Measurements from ENCODE around the gene ABCA1.

ABCA1 gene

DNA sequence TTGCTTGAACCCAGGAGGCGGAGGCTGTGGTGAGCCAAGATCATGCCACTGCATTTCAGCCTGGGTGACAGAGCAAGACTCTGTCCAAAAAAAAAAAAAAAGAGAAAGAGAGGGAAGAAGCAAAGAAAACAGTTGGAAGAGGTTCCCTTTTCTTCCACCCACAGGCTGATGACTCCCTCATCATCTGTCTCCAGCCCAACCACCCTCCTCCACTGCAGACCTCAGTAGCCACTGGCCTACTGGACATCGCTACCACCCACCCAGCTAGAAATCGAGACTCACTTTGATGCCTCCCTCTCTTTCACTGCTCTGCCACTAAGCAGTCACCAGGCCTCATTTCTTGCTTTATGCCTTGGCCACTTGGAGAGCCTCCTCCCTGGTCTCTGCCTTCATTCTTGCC, 92.8 kb downstream of the ABCA1 start:
- DNase-seq = peak; percentile 95

DNA sequence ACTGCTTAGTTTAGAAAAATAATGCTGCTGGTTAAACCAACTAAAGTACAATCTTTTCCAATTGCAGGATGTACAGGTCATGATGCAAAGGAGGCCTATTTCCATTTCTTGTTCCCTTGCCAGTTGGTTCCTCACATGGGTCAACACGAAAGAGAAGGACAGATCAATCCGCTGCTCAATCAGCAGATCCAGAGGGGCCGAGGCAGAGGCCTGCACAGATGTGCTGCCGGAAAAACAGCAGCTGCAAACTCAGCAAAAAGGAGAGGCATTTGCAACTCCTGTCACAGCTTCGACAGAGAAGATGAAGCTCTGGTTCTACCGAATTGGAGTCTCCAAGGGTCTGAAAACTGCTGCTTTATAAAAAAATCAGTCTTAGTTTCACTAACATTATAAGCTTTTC, 94.3 kb downstream of the ABCA1 start:
- DNase-seq = no peak

DNA sequence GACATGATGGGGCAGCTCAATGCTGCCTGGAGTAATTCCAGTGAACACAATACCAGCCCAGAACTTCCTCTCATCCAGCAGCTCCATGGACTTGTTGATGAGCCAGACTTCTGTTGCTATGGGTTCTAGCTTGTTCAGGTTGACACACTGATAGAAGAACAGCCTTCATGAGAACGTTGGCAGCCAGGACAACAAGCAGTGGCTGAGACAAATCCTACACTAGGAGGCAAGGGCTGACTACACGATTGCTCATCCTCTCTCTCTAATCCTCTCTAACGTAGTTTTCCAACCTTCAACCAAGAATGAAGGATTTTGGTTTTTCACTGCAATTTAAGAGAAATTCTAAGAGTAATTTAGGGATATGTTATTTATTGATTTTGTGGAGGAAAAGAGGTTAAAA, 96.3 kb downstream of the ABCA1 start:
- DNase-seq = no peak

DNA sequence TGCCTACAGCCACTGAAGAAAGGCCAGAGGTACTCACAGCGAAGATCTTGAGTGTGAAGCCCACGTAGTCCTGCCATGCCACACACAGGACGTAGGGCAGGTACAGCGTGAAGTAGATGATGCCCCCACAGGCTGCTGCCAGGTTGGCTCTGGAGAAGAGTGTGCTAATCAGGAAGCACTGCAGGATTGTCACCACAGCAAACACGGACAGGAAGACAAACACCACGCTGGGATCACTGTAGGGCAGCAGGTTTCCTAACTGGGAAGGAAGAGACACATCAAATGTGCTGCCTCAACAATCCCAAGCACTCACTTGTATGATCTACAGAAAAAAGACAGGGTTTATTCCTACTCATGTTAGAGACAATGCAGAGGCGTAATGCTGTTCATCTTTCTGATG, 101.0 kb downstream of the ABCA1 start:
- DNase-seq = no peak

DNA sequence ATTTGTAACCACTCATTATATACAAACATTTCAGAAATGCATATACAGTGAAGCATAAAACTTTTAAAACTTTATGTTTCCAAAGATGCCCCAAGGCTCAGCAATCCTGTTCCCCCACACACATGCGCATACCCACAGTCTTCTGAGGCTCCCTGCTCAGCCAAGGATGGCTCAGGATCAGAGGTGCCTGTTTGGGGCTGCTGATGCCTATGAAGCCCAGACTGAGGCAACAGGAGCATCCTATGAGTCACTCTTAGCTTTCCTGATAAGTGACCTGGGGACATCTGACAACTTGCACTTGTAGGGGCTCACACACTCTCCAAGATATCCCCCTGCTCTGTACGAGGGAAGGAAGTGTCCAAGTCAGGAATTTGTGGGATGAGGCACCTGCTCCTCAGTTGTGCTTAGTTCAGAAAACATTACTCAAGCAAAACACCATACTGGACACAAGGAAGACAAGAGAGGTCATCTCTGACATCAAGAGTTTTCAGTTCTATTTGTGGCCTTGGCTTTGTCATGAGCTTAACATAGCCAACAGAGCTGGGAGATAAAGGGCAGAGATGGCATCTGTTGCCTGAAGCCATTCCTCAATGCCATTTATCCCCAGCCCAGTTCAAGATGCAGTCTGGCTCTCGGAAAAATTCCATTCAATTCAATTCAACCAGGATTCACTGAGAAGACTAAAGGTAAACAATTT, 101.7 kb downstream of the ABCA1 start:
- DNase-seq = no peak

DNA sequence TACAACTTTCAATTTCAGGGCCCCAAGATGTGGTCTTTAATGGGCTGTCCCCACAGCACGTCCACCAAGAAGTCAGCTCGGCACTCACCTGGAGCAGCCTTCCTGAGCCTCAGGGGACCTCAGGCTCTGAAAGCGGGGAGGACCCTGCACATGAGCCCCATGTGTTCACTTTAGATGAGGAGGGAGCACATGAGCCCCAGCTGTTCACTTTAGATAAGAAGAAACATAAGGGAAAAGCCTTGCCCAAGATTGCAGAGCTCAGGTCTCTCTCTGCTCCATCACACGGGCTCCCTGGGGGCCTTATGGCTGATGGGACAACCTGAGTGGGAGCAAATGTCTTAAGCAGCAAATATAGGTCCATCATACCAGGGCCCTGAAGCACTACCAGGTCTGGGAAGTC, 107.6 kb downstream of the ABCA1 start:
- DNase-seq = no peak

DNA sequence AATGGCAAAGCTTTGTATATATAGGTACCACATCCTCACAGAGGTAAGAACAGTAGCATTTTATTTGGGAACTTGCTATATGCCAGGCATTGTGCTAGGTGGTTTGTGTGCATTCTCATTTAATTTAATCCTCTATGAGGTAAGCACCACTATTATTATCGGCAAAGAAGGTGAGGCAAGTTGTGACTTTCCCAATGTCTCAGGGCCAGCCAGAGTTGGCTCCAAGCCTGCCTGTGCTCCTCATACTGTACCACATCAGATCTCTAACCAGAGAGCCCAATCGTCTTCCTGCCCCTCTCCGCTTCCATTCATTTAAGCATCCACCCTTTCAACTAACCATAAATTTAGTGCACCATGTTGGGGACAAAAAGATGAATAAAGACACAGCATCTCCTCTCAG, 108.9 kb downstream of the ABCA1 start:
- DNase-seq = no peak

DNA sequence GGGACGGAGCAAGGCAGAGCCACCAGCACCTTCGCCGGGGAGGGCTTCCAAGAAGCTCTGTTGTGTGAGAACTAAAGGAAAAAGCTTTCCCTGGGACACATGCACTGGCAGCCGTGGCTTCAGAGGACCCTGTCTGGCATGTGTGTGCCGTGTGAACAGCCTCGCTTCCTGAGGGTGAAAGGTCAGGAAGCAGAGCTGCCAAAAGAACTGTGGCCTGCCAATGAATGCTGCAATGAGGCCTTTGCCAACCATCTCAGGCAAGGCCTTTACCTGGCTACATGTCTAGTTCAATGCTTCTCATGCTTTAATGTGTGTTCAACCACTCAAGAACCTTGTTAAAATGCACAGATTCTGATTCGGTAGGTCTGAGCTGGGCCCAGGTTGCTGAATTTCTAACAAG, 110.5 kb downstream of the ABCA1 start:
- no peak for DNase-seq

DNA sequence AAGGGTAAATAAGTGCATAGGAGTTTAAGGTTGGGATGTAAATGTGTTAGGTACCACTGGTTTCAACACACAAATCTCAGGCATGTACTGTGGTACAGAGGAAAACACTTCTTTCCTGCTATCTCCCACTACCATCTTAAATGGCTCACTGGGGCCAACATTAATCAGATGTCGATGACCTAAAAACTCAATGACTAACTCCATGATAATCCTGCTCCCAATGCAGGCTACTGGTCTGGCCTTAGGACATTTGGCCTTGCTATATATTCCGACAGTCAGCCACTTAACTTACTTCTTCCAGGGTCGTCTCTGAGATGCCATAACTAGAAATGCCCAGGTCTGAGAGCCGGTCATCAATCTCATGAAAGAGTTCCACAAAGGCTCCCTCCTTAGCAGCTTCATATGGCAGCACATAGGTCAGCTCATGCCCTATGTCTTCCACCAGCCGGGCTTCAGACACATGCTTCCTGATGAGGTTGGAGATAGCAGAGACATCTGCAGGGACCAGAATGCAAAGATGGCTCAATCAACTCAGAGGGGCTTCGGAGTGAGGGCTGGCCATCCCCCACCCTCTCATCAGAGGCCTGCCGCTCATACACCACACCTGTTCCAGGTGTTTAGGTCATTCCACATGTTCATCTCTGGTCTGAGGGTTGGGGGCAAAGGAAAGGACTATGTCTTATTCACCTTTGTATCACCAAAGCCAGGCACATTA, 111.9 kb downstream of the ABCA1 start:
- no peak for DNase-seq

DNA sequence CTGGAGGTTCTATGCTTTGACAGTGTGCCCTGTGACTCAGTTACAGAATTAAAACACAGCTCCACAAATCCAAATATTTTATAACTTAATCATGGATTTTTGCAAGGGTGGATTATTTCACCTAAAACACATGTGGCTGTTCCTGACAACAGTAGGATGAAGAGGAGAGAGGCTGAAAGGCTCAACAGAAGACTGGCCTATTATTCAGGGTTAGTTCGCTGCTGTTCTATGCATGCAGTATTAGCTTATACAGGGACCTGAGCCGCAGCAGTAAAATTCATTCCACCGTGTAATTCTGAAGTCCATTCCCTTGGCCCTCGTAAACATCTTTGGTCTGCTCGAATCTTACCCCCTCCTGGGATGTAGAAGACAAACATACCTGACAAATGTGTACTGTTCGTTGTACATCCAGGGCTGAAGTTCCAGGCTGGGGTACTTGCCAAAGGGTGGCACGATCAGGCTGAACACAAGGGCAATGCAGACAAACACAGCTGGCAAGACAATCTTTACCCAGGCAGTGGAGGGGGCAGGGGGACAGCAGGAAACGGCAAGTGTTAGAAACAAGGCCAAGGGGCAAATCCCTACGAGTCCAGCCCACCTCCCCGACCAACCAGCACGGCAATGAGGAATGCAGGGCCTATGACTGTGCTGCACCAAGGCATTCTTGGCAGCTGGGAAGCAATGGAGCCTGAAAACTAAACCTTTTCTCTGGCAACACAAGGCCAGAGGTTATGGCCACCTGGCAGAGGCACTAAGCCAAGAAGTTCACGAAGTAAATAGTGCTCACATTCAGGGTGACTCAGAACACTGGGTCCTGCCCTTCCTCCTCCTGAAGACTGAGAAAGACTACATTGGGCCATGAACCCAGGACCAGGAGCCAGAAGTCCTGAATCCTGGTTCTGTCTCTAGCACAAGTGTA, 117.3 kb downstream of the ABCA1 start:
- no peak for DNase-seq

DNA sequence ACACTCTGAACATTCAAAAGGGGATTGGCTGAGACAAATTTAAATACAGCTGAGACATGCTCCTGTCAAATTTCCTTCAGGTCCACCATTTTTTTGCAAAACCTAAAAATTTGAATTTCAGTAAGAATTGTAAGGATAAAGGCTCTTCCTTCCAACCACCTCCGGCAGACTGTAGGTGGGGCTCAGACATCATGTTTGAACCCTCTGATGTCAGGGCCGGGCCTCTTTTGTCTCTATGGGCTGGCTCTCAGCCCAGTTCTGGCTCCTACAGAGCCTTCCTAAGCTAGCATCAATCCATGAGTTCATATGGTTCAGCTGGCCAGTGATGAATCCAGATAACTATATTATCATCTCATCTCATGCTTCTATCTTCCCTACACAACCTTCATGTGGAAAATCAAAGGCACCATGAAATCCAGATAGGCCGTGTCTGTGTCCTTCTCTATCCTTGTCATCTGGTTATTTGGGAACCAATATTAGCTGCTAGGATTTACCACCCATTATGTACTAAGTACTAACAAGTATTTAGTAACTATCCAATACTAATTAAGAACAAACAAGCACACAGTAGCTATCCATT, 119.8 kb downstream of the ABCA1 start:
- no peak for DNase-seq

DNA sequence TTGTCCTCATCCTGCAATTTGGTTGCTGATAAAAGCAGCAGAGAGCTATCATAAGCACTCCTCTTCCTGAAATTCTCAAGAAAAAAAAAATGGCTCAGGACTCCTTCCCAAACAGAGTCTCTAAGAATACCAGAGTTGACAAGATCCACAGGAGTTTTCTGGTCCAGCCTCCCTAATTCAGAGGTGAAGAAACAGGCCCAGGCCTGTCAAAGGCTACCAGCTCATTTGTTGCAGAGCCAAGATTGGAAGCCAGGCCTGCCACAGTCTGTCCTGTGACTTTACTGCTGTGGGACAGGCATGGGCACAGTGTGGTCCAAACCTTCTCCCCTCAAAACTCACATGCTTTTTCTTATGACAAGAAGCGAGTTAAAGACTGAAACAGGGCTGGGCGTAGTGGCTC, 122.5 kb downstream of the ABCA1 start:
- DNase-seq = no peak

DNA sequence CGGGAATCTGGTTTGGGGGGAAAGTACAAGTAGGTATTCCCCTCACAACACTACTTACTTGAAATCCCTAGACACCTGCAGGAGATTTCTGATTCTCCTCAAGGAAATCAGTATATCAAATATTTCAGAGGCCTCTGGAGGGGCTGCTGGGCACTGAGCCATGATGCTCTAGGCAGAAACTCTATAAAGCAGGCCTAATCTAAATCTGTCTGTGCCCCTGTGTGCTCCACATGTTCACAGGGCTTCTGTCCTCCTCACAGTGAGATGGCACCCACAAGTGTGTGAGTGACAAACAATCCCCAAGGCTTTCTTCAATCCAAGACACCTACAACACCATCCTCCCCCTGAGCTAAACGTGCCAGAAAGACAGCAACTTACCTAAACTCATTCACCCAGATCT, 125.0 kb downstream of the ABCA1 start:
- DNase-seq = no peak

DNA sequence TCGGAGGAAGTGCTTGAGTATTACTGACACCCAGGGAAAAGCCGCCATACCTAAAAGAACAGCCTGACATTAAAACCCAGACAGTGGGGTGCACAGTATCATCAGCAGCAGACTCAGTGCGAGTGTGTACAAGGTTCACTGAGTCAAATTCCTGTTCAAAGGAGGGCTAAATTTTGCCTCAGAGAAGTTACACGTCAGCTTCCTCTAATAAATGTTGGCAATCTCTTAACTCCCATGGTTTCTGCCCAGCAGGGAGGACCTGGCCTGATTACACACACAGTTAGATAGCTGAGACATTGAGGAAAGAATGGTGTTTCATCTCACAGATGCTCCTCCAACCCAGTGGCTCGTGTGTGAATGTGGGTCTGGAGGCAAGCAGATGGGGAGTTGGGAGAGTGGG, 125.8 kb downstream of the ABCA1 start:
- no peak for DNase-seq

DNA sequence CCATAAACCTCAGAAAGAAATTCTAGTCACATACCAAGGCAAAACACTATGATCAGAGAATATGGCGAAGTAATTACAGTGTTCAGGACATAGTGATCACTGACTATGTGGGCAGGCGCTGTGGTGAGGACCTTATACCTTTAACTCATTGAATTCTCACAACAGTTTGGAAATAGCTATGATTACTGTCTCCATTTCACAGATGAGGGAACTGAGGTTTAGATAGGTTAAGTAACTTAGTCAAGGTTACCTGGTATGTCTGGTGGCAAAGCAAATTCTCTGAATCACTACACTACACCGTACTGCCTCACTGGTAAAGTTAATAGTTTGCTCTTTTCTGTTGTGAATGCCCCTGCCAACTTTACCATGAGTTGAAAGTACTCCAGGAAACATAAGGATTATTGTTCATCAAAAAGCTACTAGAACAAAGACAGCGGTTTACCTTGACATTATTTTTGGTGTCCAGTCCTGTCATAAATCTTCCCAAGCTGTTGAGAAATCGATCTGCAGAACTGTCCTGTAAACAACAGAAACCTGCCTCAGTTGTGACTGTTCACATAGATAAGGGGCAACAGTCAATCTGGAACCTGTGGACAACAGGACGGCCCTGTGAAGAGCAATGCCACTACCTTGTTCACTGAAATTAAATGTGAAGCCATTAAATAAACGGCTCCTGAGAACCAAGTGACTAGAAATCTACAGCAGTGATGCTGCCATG, 127.7 kb downstream of the ABCA1 start:
- DNase-seq = no peak

DNA sequence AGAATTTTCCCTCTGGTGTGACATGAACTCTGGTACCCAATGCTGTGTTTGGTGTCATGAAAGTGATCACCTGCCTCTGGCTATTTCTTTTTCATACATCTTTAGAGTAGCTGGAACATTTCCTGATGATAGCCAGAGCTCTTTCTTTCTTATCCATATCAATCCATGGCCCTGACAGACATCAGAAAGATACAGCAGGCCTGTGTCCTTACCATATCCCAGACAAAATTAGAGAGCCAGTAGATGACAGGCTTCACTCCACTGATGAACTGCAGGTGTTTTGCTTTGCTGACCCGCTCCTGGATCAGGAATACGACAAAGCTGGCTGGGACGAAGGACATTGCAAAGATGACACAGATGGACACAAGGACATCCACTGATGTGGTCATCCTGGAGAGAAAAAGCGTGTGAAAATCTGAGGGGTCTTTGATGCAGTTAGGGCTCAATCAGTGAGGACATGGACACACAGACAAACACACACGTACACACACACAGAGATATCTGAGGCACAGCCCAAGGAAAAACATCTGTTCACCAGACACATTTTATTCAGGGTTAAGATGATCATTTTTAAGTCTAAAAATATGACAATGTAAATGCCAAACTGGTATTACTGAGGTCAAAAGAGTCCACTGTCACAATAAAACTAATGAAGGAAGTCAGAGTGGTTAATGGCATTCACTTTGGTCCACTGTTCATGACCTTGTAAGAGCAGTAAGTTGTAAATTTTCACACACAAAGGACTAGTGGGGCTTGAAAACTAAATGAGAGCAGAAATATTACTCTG, 129.6 kb downstream of the ABCA1 start:
- no peak for DNase-seq

DNA sequence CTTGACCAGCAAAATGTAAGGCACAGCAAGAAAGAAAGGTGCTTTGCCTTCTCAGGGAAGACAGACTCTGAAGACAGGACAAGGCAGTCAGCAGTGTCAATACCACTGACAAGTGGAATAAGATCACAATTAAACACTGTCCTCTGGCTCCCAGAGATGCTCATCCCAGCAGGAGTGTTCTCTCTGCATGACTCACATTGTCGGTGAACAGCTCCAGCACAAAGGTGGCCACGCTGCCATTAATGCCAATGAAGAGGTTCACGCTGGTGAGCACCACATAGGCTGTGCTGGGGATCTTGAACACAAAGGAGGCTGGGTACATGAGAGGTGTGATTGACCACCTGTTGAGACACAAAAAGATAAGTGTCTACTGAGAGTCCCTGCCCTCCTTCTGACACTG, 132.1 kb downstream of the ABCA1 start:
- no peak for DNase-seq

DNA sequence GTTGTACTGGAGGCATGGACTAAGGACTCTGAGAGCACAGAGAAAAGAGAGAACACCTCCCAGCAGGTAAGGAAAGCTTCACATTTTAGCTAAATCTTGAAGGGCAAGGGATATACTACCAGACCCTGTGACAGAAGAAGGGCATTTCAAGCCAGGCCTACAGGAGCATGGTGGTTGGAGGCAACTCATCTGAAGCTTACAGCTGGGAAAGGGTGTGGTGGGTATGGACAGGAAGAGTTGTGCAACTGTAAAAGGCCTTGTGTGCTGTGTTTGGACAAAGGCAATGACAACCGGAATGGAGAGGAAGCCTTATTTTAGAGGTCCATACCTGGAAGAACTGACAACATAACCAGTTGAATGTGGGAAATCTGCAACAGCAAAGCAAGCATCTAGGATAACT, 132.9 kb downstream of the ABCA1 start:
- peak; percentile 52 for DNase-seq

DNA sequence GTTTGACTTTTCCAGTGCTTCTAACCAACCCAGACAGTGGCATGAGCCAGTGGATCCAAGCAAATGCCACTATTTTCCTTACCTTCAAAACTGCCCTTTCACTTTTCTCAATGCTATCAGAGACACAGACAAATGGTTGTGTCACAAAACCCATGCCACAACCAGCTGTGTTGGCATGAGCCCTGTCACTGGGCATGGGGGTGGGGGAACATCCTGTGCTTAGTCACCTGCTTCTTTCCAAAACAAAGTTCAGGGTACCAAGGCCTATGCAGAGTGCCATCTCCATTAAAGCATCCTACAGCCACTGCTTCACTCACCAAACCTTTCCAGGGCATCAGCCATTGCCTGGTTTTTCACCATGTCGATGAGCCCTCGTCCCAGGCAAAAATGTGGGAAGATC, 133.9 kb downstream of the ABCA1 start:
- no peak for DNase-seq

DNA sequence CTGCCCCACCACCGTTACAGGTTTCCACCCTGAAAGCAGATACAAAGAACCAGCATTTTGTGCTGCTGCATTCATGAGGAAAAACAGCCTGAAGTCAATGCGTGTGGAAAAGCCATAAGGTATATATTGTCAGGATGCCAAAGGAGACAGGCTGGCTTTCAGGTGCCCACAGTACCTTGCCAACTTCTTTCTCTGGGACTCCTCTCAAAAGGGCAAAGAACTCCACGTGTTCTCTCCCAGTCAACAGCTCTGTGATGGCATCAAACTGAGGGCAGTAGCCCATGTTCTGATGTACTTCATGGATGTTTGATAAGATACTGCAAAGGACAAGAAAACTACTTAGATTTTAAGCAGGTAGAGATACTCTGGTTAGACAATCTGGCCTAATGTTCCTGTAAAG, 139.7 kb downstream of the ABCA1 start:
- DNase-seq = no peak

DNA sequence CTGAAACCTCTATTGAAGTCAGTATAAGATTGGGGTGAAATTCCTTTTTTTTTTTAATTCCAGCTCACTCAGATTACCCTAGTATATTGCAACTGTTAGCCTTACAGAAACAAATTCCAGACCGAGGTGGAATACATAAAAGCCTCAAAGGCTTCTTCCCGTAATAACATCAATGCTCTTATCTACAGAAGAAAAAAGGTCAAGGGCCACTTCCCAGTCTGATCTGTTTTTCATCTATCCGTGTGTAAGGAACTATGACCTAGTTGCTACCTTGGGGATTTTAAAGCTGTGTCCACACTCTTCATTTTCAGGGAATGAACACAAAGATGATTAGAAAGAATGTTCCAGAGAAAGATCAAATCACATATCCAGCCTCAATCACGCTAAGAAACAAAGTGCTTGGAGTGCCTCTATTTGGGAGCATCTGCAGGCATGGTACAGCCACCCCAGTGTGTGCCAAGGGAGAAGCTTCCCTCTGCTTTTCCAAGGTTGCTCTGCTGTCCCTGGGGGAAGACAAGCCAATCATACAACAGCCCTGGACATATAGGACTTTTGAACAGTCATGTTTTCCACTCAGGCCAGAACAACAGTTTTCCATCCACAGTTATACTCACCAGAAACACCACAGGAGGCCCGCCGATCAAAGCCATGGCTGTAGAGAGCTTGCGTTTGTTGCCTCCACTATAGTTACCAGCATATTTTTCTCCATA, 140.5 kb downstream of the ABCA1 start:
- DNase-seq = no peak

Measured in inflammatory macrophage treated with lipopolysaccharide for 4 hours (primary cell).